Mesenchymal stem cell (in vitro differentiated cells and primary cell): Measurements from ENCODE around the gene CHD9.

Experiments used
- DNase-seq: peaks from one replicate; pipeline ENCODE4 v3.0.0-alpha.2; 2013
- H2AFZ ChIP-seq: one replicate; pipeline ENCODE4 v1.6.1; 2013; ENCODE audit warnings: low read depth, mild to moderate bottlenecking, control low read depth, inconsistent platforms, low read length, moderate library complexity
- H2AK5ac ChIP-seq: 2 replicates; pipeline ENCODE4 v1.6.1; 2013; ENCODE audit warnings: low read length, moderate library complexity, mild to moderate bottlenecking, inconsistent platforms; ENCODE audit not compliant: severe bottlenecking
- H2BK120ac ChIP-seq: one replicate; pipeline ENCODE4 v1.6.1; 2013; ENCODE audit warnings: low read depth, mild to moderate bottlenecking, inconsistent platforms, low read length, moderate library complexity
- H2BK12ac ChIP-seq, 2 experiments: one replicate each; pipeline ENCODE4 v1.6.1; 2013; ENCODE audit warnings: inconsistent platforms in 2 of 2, low read length in 2 of 2, mild to moderate bottlenecking in 2 of 2, moderate library complexity in 2 of 2, control low read depth in 1 of 2
- H2BK15ac ChIP-seq: one replicate; pipeline ENCODE4 v1.6.1; 2013; ENCODE audit warnings: mild to moderate bottlenecking, low read depth, inconsistent platforms; ENCODE audit not compliant: poor library complexity, severe bottlenecking
- H2BK5ac ChIP-seq: 2 replicates; pipeline ENCODE4 v1.6.1; 2013; ENCODE audit warnings: low read depth, mild to moderate bottlenecking, low read length, control low read depth, inconsistent platforms; ENCODE audit not compliant: poor library complexity, severe bottlenecking
- H3K14ac ChIP-seq, 2 experiments: one replicate each; pipeline ENCODE4 v1.6.1; 2013; ENCODE audit warnings: inconsistent platforms in 2 of 2, low read length in 2 of 2, control low read depth in 1 of 2, mild to moderate bottlenecking in 1 of 2, moderate library complexity in 1 of 2
- H3K18ac ChIP-seq, 2 experiments: one replicate each; pipeline ENCODE4 v1.6.1; 2013; ENCODE audit warnings: inconsistent platforms in 2 of 2, low read length in 2 of 2, control low read depth in 1 of 2, low read depth in 1 of 2, mild to moderate bottlenecking in 1 of 2
- H3K23ac ChIP-seq, 2 experiments: one replicate each; pipeline ENCODE4 v1.6.1; 2013; ENCODE audit warnings: inconsistent platforms in 2 of 2, low read length in 2 of 2, mild to moderate bottlenecking in 2 of 2, moderate library complexity in 2 of 2, control low read depth in 1 of 2
- H3K27ac ChIP-seq: 2 replicates; pipeline ENCODE4 v1.5.1; 2013; ENCODE audit warnings: mild to moderate bottlenecking, moderate library complexity, low read length, control low read depth, inconsistent platforms; ENCODE audit not compliant: poor library complexity, severe bottlenecking
- H3K27me3 ChIP-seq, 2 experiments: 2 replicates each; pipeline versions ENCODE4 v1.6.1 to v1.7.0; 2013; ENCODE audit warnings: low read length in 2 of 2, mild to moderate bottlenecking in 2 of 2, moderate library complexity in 2 of 2, control low read depth in 1 of 2, inconsistent platforms in 1 of 2; ENCODE audit not compliant: control insufficient read depth in 1 of 2, insufficient read depth in 1 of 2
- H3K36me3 ChIP-seq, 2 experiments: 2 replicates each; pipeline versions ENCODE4 v1.6.1 to v1.7.0; 2013; ENCODE audit warnings: low read length in 2 of 2, control low read depth in 1 of 2, inconsistent platforms in 1 of 2, low read depth in 1 of 2, mild to moderate bottlenecking in 1 of 2; ENCODE audit not compliant: insufficient read depth in 2 of 2, control insufficient read depth in 1 of 2
- H3K4ac ChIP-seq, 2 experiments: one replicate each; pipeline ENCODE4 v1.6.1; 2013; ENCODE audit warnings: inconsistent platforms in 2 of 2, low read length in 2 of 2, mild to moderate bottlenecking in 2 of 2, moderate library complexity in 2 of 2, control low read depth in 1 of 2, low read depth in 1 of 2
- H3K4me1 ChIP-seq: 2 replicates; pipeline ENCODE4 v1.6.1; 2013; ENCODE audit warnings: low read depth, low read length, control low read depth; ENCODE audit not compliant: control insufficient read depth, insufficient read depth
- H3K4me2 ChIP-seq: 2 replicates; pipeline ENCODE4 v1.6.1; 2013; ENCODE audit warnings: low read length, mild to moderate bottlenecking, inconsistent platforms; ENCODE audit not compliant: poor library complexity, severe bottlenecking
- H3K4me3 ChIP-seq, 2 experiments: 2 replicates each; pipeline versions ENCODE4 v1.5.1 to v1.7.0; 2013; ENCODE audit warnings: low read length in 2 of 2, mild to moderate bottlenecking in 2 of 2, control low read depth in 1 of 2, low read depth in 1 of 2; ENCODE audit not compliant: insufficient read depth in 1 of 2
- H3K79me1 ChIP-seq: replicated peaks from 2 replicates; pipeline ENCODE4 v1.6.1; 2013; ENCODE audit warnings: mild to moderate bottlenecking, control low read depth, low read length, inconsistent platforms; ENCODE audit not compliant: poor library complexity, severe bottlenecking
- H3K9ac ChIP-seq: 2 replicates; pipeline ENCODE4 v1.7.0; 2013; ENCODE audit warnings: mild to moderate bottlenecking, low read length, moderate library complexity
- H3K9me3 ChIP-seq: 2 replicates; pipeline ENCODE4 v1.7.0; 2013; ENCODE audit warnings: mild to moderate bottlenecking, low read length; ENCODE audit not compliant: control insufficient read depth
- H4K8ac ChIP-seq: one replicate; pipeline ENCODE4 v1.6.1; 2013; ENCODE audit warnings: inconsistent platforms, mild to moderate bottlenecking, low read length, moderate library complexity
- H4K91ac ChIP-seq: one replicate; pipeline ENCODE4 v1.6.1; 2013; ENCODE audit warnings: mild to moderate bottlenecking, low read length, inconsistent platforms
- WGBS: methylation state at CpG from one replicate; pipeline ENCODE4 v1.1.7; 2013; ENCODE audit warnings: mixed read lengths; 5-methylcytosine and 5-hydroxymethylcytosine counted together

The CHD9 gene

GRCh38 chr16:53084141-53084541 lies 29.4 kb downstream of the CHD9 start:
- no peaks in the 10 kb centered on the region for H3K36me3 ChIP-seq
- no peak overlapping the region for H2BK12ac ChIP-seq
- H3K27me3 ChIP-seq, result no peaks in the 10 kb centered on the region
- no peak overlapping the region for H3K18ac ChIP-seq
- no peak overlapping the region for H3K9ac ChIP-seq
- no peak overlapping the region for H2BK15ac ChIP-seq
- no peak for DNase-seq
- H3K9me3 ChIP-seq, result no peaks in the 10 kb centered on the region
- WGBS, result 100% methylated on average over 4 of the region's 4 CpGs
- no peak overlapping the region for H2AFZ ChIP-seq
- H3K4me3 ChIP-seq, result no peak overlapping the region
- no peak overlapping the region for H3K23ac ChIP-seq
- no peak overlapping the region for H3K4ac ChIP-seq
- H2BK120ac ChIP-seq, result no peak overlapping the region
- H3K27ac ChIP-seq, result no peak overlapping the region
- no peak overlapping the region for H2AK5ac ChIP-seq
- peaks cover 17% of the 10 kb centered on the region for H3K79me1 ChIP-seq
- H4K91ac ChIP-seq, result no peak overlapping the region
- no peak overlapping the region for H4K8ac ChIP-seq
- peaks cover 12% of the 10 kb centered on the region for H3K4me1 ChIP-seq
- no peak overlapping the region for H3K4me2 ChIP-seq
- no peak overlapping the region for H3K14ac ChIP-seq
- H2BK5ac ChIP-seq, result no peak overlapping the region

GRCh38 chr16:53084746-53085334 lies 30.0 kb downstream of the CHD9 start:
- peaks cover 0 to 5% of the 10 kb centered on the region in 2 experiments for H3K36me3 ChIP-seq
- no peak overlapping the region for H3K4ac ChIP-seq
- H3K23ac ChIP-seq, result no peak overlapping the region
- no peak overlapping the region for H2BK15ac ChIP-seq
- H2BK120ac ChIP-seq, result peak overlapping the region; percentile 42
- H3K14ac ChIP-seq, result no peak overlapping the region
- peak overlapping the region; percentile 21 to 56 for H2BK12ac ChIP-seq
- H3K27ac ChIP-seq, result no peak overlapping the region
- no peak overlapping the region for H3K4me2 ChIP-seq
- H3K79me1 ChIP-seq, result peaks cover 19% of the 10 kb centered on the region
- DNase-seq, result no peak
- no peak overlapping the region for H4K8ac ChIP-seq
- peak overlapping the region; percentile 47 for H4K91ac ChIP-seq
- H3K9me3 ChIP-seq, result no peaks in the 10 kb centered on the region
- 96% methylated on average over 8 of the region's 8 CpGs for WGBS
- H2AFZ ChIP-seq, result no peak overlapping the region
- peak overlapping the region in 1 of 2 experiments; percentile 54 for H3K18ac ChIP-seq
- H3K27me3 ChIP-seq, result no peaks in the 10 kb centered on the region
- H2BK5ac ChIP-seq, result no peak overlapping the region
- H3K4me1 ChIP-seq, result peaks cover 10% of the 10 kb centered on the region
- no peak overlapping the region for H3K4me3 ChIP-seq
- H3K9ac ChIP-seq, result peak overlapping the region; percentile 79
- H2AK5ac ChIP-seq, result peak overlapping the region; percentile 55

- Histone ChIP-seq H3K18ac (peak overlapping the region in 1 of 2 experiments; percentile 54), H3K36me3 (peaks cover 0 to 6% of the 10 kb centered on the region in 2 experiments), H3K9me3 (no peaks in the 10 kb centered on the region), H2AFZ (no peak overlapping the region), H2BK12ac (peak overlapping the region; percentile 17 to 56), H3K4me1 (peaks cover 11% of the 10 kb centered on the region), H3K79me1 (peaks cover 22% of the 10 kb centered on the region), H2BK120ac (peak overlapping the region; percentile 42), H2BK5ac (no peak overlapping the region), H3K4ac (no peak overlapping the region), H2AK5ac (peak overlapping the region; percentile 55), H4K8ac (no peak overlapping the region), H3K9ac (peak overlapping the region; percentile 79), H3K27ac (no peak overlapping the region), H2BK15ac (no peak overlapping the region), H3K14ac (no peak overlapping the region), H3K4me2 (no peak overlapping the region), H4K91ac (peak overlapping the region; percentile 47), H3K23ac (no peak overlapping the region), H3K27me3 (no peaks in the 10 kb centered on the region), H3K4me3 (peak overlapping the region in 1 of 2 experiments; percentile 2)
- 82% methylated on average over 4 of the region's 4 CpGs for WGBS
- no peak for DNase-seq
These were observed 30.6 kb downstream of the CHD9 start for GRCh38 chr16:53085369-53085843.

GRCh38 chr16:53085931-53086421 lies 31.2 kb downstream of the CHD9 start:
- Histone ChIP-seq H3K4ac (no peak overlapping the region), H3K4me1 (peaks cover 15% of the 10 kb centered on the region), H4K91ac (peak overlapping the region; percentile 12), H2AK5ac (no peak overlapping the region), H2BK15ac (peak overlapping the region; percentile 60), H3K27me3 (no peaks in the 10 kb centered on the region), H3K9me3 (no peaks in the 10 kb centered on the region), H2AFZ (no peak overlapping the region), H3K18ac (no peak overlapping the region), H3K4me3 (peak overlapping the region in 1 of 2 experiments; percentile 7), H3K36me3 (peaks cover 0 to 6% of the 10 kb centered on the region in 2 experiments), H4K8ac (no peak overlapping the region), H2BK120ac (no peak overlapping the region), H3K27ac (no peak overlapping the region), H3K23ac (no peak overlapping the region), H3K9ac (peak overlapping the region; percentile 79), H3K4me2 (no peak overlapping the region), H3K79me1 (peaks cover 27% of the 10 kb centered on the region), H3K14ac (no peak overlapping the region), H2BK12ac (no peak overlapping the region), H2BK5ac (no peak overlapping the region)
- WGBS, result 68% methylated on average over 6 of the region's 6 CpGs
- DNase-seq, result no peak
